Measurements from ENCODE around the gene SLC39A11. TPM values are rescaled to one million over a fixed set of nuclear protein-coding genes. Genes with fewer than 3 reads are reported as not detected.

The SLC39A11 gene
- polyA plus RNA-seq, 3 donors from 2014 or later, result 13.7 to 25.8 (median 16.2) TPM

- Mint-ChIP-seq H3K4me1 (no peaks in the 10 kb centered on the region), H3K4me3 (no peak overlapping the region), H3K27me3 (ENCODE audit: low read depth in 3 of 3) (no peaks in the 10 kb centered on the region), H3K9me3 (peaks cover 3 to 12% (median 5%) of the 10 kb centered on the region in 6 donors), H3K27ac (no peak overlapping the region), H3K36me3 (peaks cover 40 to 59% (median 45%) of the 10 kb centered on the region in 3 donors)
- no peak for DNase-seq
Observed at GRCh38 chr17:72816406-72816805, 276.1 kb downstream of the SLC39A11 start.

- no peak for DNase-seq
Observed at GRCh38 chr17:72813481-72813880, 279.0 kb downstream of the SLC39A11 start.

GRCh38 chr17:72812823-72813222 lies 279.7 kb downstream of the SLC39A11 start:
- Mint-ChIP-seq H3K27ac (no peak overlapping the region), H3K27me3 (ENCODE audit: low read depth in 3 of 3) (peaks cover 0 to 2% (median 0%) of the 10 kb centered on the region in 3 donors), H3K36me3 (peaks cover 53 to 61% (median 57%) of the 10 kb centered on the region in 3 donors), H3K4me3 (no peak overlapping the region), H3K9me3 (peaks cover 4 to 15% (median 9%) of the 10 kb centered on the region in 6 donors), H3K4me1 (no peaks in the 10 kb centered on the region)
- DNase-seq, result no peak

More at GRCh38 chr17:72813481-72813880, 279.0 kb downstream of the SLC39A11 start:
- Mint-ChIP-seq H3K9me3 (peaks cover 4 to 15% (median 9%) of the 10 kb centered on the region in 6 donors), H3K27ac (no peak overlapping the region), H3K36me3 (peaks cover 54 to 64% (median 59%) of the 10 kb centered on the region in 3 donors), H3K27me3 (ENCODE audit: low read depth in 3 of 3) (peaks cover 0 to 2% (median 0%) of the 10 kb centered on the region in 3 donors), H3K4me3 (no peak overlapping the region), H3K4me1 (no peaks in the 10 kb centered on the region)

- DNase-seq, result no peak
- peaks cover 0 to 2% (median 0%) of the 10 kb centered on the region in 3 donors for H3K27me3 Mint-ChIP-seq (ENCODE audit: low read depth in 3 of 3)
- peaks cover 47 to 62% (median 57%) of the 10 kb centered on the region in 3 donors for H3K36me3 Mint-ChIP-seq
- no peak overlapping the region for H3K27ac Mint-ChIP-seq
- H3K9me3 Mint-ChIP-seq, result peaks cover 4 to 15% (median 9%) of the 10 kb centered on the region in 6 donors
- no peak overlapping the region for H3K4me3 Mint-ChIP-seq
- no peaks in the 10 kb centered on the region for H3K4me1 Mint-ChIP-seq
Observed at GRCh38 chr17:72811976-72812687, 280.4 kb downstream of the SLC39A11 start.

GRCh38 chr17:72810991-72811508 lies 281.4 kb downstream of the SLC39A11 start:
- DNase-seq, result no peak
- H3K36me3 Mint-ChIP-seq, result peaks cover 40 to 58% (median 51%) of the 10 kb centered on the region in 3 donors
- peaks cover 4 to 15% (median 9%) of the 10 kb centered on the region in 6 donors for H3K9me3 Mint-ChIP-seq
- no peaks in the 10 kb centered on the region for H3K4me1 Mint-ChIP-seq
- no peak overlapping the region for H3K27ac Mint-ChIP-seq
- no peak overlapping the region for H3K4me3 Mint-ChIP-seq
- peaks cover 0 to 2% (median 0%) of the 10 kb centered on the region in 3 donors for H3K27me3 Mint-ChIP-seq (ENCODE audit: low read depth in 3 of 3)

GRCh38 chr17:72806011-72806410 lies 286.5 kb downstream of the SLC39A11 start:
- no peak overlapping the region for H3K27ac Mint-ChIP-seq
- peaks cover 0 to 2% (median 0%) of the 10 kb centered on the region in 3 donors for H3K27me3 Mint-ChIP-seq (ENCODE audit: low read depth in 3 of 3)
- H3K9me3 Mint-ChIP-seq, result peaks cover 0 to 7% (median 3%) of the 10 kb centered on the region in 6 donors
- H3K36me3 Mint-ChIP-seq, result peaks cover 26 to 28% (median 27%) of the 10 kb centered on the region in 3 donors
- H3K4me3 Mint-ChIP-seq, result no peak overlapping the region
- no peak for DNase-seq
- H3K4me1 Mint-ChIP-seq, result no peaks in the 10 kb centered on the region

- Mint-ChIP-seq H3K4me1 (no peaks in the 10 kb centered on the region), H3K27ac (no peak overlapping the region), H3K9me3 (peaks cover 0 to 13% (median 8%) of the 10 kb centered on the region in 6 donors), H3K4me3 (no peak overlapping the region), H3K27me3 (ENCODE audit: low read depth in 3 of 3) (peaks cover 0 to 3% (median 0%) of the 10 kb centered on the region in 3 donors), H3K36me3 (peaks cover 29 to 31% (median 30%) of the 10 kb centered on the region in 3 donors)
- no peak for DNase-seq
Observed at GRCh38 chr17:72804949-72805707, 287.4 kb downstream of the SLC39A11 start.

GRCh38 chr17:72802726-72803125 lies 289.8 kb downstream of the SLC39A11 start:
- Mint-ChIP-seq H3K4me1 (no peaks in the 10 kb centered on the region), H3K4me3 (no peak overlapping the region), H3K9me3 (peaks cover 12 to 30% (median 17%) of the 10 kb centered on the region in 6 donors), H3K27me3 (ENCODE audit: low read depth in 3 of 3) (peaks cover 0 to 3% (median 0%) of the 10 kb centered on the region in 3 donors), H3K36me3 (peaks cover 32 to 41% (median 40%) of the 10 kb centered on the region in 3 donors), H3K27ac (no peak overlapping the region)
- no peak for DNase-seq

- Mint-ChIP-seq H3K4me1 (no peaks in the 10 kb centered on the region), H3K36me3 (peaks cover 41 to 65% (median 54%) of the 10 kb centered on the region in 3 donors), H3K4me3 (no peak overlapping the region), H3K9me3 (peaks cover 19 to 42% (median 27%) of the 10 kb centered on the region in 6 donors), H3K27ac (no peak overlapping the region), H3K27me3 (ENCODE audit: low read depth in 3 of 3) (peaks cover 0 to 3% (median 3%) of the 10 kb centered on the region in 3 donors)
- DNase-seq, result no peak
Observed at GRCh38 chr17:72797142-72797541, 295.3 kb downstream of the SLC39A11 start.

- no peak overlapping the region for H3K4me3 Mint-ChIP-seq
- peaks cover 0 to 3% (median 1%) of the 10 kb centered on the region in 3 donors for H3K27me3 Mint-ChIP-seq (ENCODE audit: low read depth in 3 of 3)
- H3K4me1 Mint-ChIP-seq, result no peaks in the 10 kb centered on the region
- no peak for DNase-seq
- no peak overlapping the region for H3K27ac Mint-ChIP-seq
- peaks cover 19 to 37% (median 25%) of the 10 kb centered on the region in 6 donors for H3K9me3 Mint-ChIP-seq
- peaks cover 44 to 69% (median 61%) of the 10 kb centered on the region in 3 donors for H3K36me3 Mint-ChIP-seq
Observed at GRCh38 chr17:72795941-72796340, 296.5 kb downstream of the SLC39A11 start.

- Mint-ChIP-seq H3K4me1 (no peaks in the 10 kb centered on the region), H3K9me3 (peaks cover 10 to 19% (median 14%) of the 10 kb centered on the region in 6 donors), H3K4me3 (no peak overlapping the region), H3K36me3 (peaks cover 36 to 62% (median 56%) of the 10 kb centered on the region in 3 donors), H3K27me3 (ENCODE audit: low read depth in 3 of 3) (peaks cover 0 to 3% (median 0%) of the 10 kb centered on the region in 3 donors), H3K27ac (no peak overlapping the region)
- no peak for DNase-seq
Observed at GRCh38 chr17:72794152-72794551, 298.3 kb downstream of the SLC39A11 start.

- DNase-seq, result no peak
Observed at GRCh38 chr17:72792771-72793170, 299.7 kb downstream of the SLC39A11 start.

GRCh38 chr17:72790190-72790589 lies 302.3 kb downstream of the SLC39A11 start:
- DNase-seq, result no peak
- H3K4me1 Mint-ChIP-seq, result no peaks in the 10 kb centered on the region
- peaks cover 4 to 13% (median 8%) of the 10 kb centered on the region in 6 donors for H3K9me3 Mint-ChIP-seq
- H3K4me3 Mint-ChIP-seq, result no peak overlapping the region
- H3K36me3 Mint-ChIP-seq, result peaks cover 27 to 44% (median 32%) of the 10 kb centered on the region in 3 donors
- H3K27ac Mint-ChIP-seq, result no peak overlapping the region
- H3K27me3 Mint-ChIP-seq (ENCODE audit: low read depth in 3 of 3), result peaks cover 0 to 3% (median 0%) of the 10 kb centered on the region in 3 donors

More at GRCh38 chr17:72792771-72793170, 299.7 kb downstream of the SLC39A11 start:
- Mint-ChIP-seq H3K9me3 (peaks cover 6 to 13% (median 9%) of the 10 kb centered on the region in 6 donors), H3K36me3 (peaks cover 28 to 49% (median 46%) of the 10 kb centered on the region in 3 donors), H3K4me1 (no peaks in the 10 kb centered on the region), H3K4me3 (no peak overlapping the region), H3K27me3 (ENCODE audit: low read depth in 3 of 3) (peaks cover 0 to 3% (median 0%) of the 10 kb centered on the region in 3 donors), H3K27ac (no peak overlapping the region)
